HTERT RPE-1 (cell line): ENCODE data around the gene SPIB.
"Not testable (repeated sequence)": the region's sequence is repeated elsewhere in the genome, so short reads cannot be mapped to it uniquely, and the experiment has no call there.

ENCODE experiments used
- in situ Hi-C: fragments of 300-500 bp; cut with MboI; formaldehyde crosslinking; loops from 4 replicates; pipeline ENCODE4 v1.14.3; 2020; ENCODE audit warnings: low sequenced_read_pairs

SPIB gene

GRCh38 chr19:50465000-50465399 lies 46.3 kb downstream of the SPIB start:
- in situ Hi-C loops, result no loop called here

GRCh38 chr19:50465986-50466705 lies 47.4 kb downstream of the SPIB start:
- in situ Hi-C loops, result no loop called here

GRCh38 chr19:50466706-50467039 lies 47.9 kb downstream of the SPIB start:
- in situ Hi-C loops, result no loop called here

- in situ Hi-C loops, result no loop called here
These were observed 48.8 kb downstream of the SPIB start for GRCh38 chr19:50467566-50467965.

GRCh38 chr19:50468818-50469217 lies 50.1 kb downstream of the SPIB start:
- in situ Hi-C loops, result no loop called here

- in situ Hi-C loops, result not testable (repeated sequence)
These were observed 54.6 kb downstream of the SPIB start for GRCh38 chr19:50473336-50473735.

- in situ Hi-C loops, result no loop called here
These were observed 56.4 kb downstream of the SPIB start for GRCh38 chr19:50475101-50475568.

- in situ Hi-C loops, result no loop called here
These were observed 57.0 kb downstream of the SPIB start for GRCh38 chr19:50475736-50476223.

- in situ Hi-C loops, result no loop called here
These were observed 57.6 kb downstream of the SPIB start, which contains the start of the genes EMC10 and GARIN5A for GRCh38 chr19:50476224-50476906. Gene EMC10 (plus strand): TSS chr19:50476507. CDS start chr19:50476545, 38 bp downstream. Gene GARIN5A (minus strand): TSS chr19:50476848. CDS start chr19:50476388, 460 bp downstream.

- in situ Hi-C loops, result no loop called here
These were observed 58.1 kb downstream of the SPIB start for GRCh38 chr19:50476907-50477238.

- in situ Hi-C loops, result no loop called here
These were observed 59.2 kb downstream of the SPIB start for GRCh38 chr19:50477751-50478515.

GRCh38 chr19:50478901-50479715 lies 60.4 kb downstream of the SPIB start:
- in situ Hi-C loops, result no loop called here

- in situ Hi-C loops, result no loop called here
These were observed 61.1 kb downstream of the SPIB start for GRCh38 chr19:50479761-50480251.

- in situ Hi-C loops, result no loop called here
These were observed 61.8 kb downstream of the SPIB start for GRCh38 chr19:50480281-50481111.
